GM18873 (cell line): ENCODE results near the gene FAM107B.

ENCODE experiments used
- ATAC-seq: cut with Tn5 transposase; IDR thresholded peaks from one replicate; pipeline ENCODE4 v1.9.1; 2021; ENCODE audit warnings: mild to moderate bottlenecking, moderate library complexity, moderate number of reproducible peaks; ENCODE audit not compliant: unreplicated experiment, low FRiP score

The FAM107B gene

GRCh38 chr10:14477408-14477710 lies 297.3 kb downstream of the FAM107B start:
- ATAC-seq = no peak

GRCh38 chr10:14476641-14477407 lies 297.9 kb downstream of the FAM107B start:
- ATAC-seq = no peak

- no peak for ATAC-seq
These were observed 298.7 kb downstream of the FAM107B start for GRCh38 chr10:14476006-14476405.

- no peak for ATAC-seq
These were observed 300.0 kb downstream of the FAM107B start for GRCh38 chr10:14474656-14475055.

- ATAC-seq = no peak
These were observed 303.8 kb downstream of the FAM107B start for GRCh38 chr10:14470920-14471319.

- no peak for ATAC-seq
These were observed 306.0 kb downstream of the FAM107B start for GRCh38 chr10:14468726-14469125.
